GM23338 (cell line): ENCODE results near the gene LRP11. TPM values are rescaled to one million over a fixed set of nuclear protein-coding genes. Genes with fewer than 3 reads are reported as not detected.

Experiments
- ATAC-seq: fragments of 200-7000 bp; cut with Tn5 transposase; 3 replicates; pipeline ENCODE4 v1.9.1; 2020
- DNase-seq: peaks from one replicate; pipeline ENCODE4 v3.0.0-alpha.2; 2015; ENCODE audit warnings: low spot score
- H2AFZ ChIP-seq: fragments of 200-600 bp; sonication (generic); 2 replicates; pipeline ENCODE4 v1.8.0; 2016; ENCODE audit warnings: antibody characterized with exemption, mild to moderate bottlenecking, moderate library complexity
- H3F3A ChIP-seq: fragments of 200-600 bp; sonication (generic); replicated peaks from 2 replicates; pipeline ENCODE4 v1.8.0; 2017; ENCODE audit warnings: antibody characterized with exemption, mixed run types, low read depth
- H3K27ac ChIP-seq: fragments of 200-600 bp; sonication (generic); 2 replicates; pipeline ENCODE4 v1.6.1; 2016; ENCODE audit warnings: low read depth
- H3K27me3 ChIP-seq: fragments of 200-600 bp; sonication (generic); 2 replicates; pipeline ENCODE4 v1.8.0; 2016; ENCODE audit warnings: mild to moderate bottlenecking, mixed run types, moderate library complexity; ENCODE audit not compliant: insufficient read depth
- H3K36me3 ChIP-seq: fragments of 200-600 bp; sonication (generic); 2 replicates; pipeline ENCODE4 v1.8.0; 2016; ENCODE audit warnings: mild to moderate bottlenecking; ENCODE audit not compliant: insufficient read depth
- H3K4me1 ChIP-seq: fragments of 200-600 bp; sonication (generic); 2 replicates; pipeline ENCODE4 v1.8.0; 2016; ENCODE audit warnings: mild to moderate bottlenecking, moderate library complexity; ENCODE audit not compliant: insufficient read depth
- H3K4me2 ChIP-seq: fragments of 200-600 bp; sonication (generic); 2 replicates; pipeline ENCODE4 v1.7.1; 2017; ENCODE audit warnings: mixed run types
- H3K4me3 ChIP-seq: fragments of 200-600 bp; sonication (generic); 2 replicates; pipeline ENCODE4 v1.6.1; 2016; ENCODE audit warnings: mixed run types
- H3K79me2 ChIP-seq: fragments of 200-600 bp; sonication (generic); replicated peaks from 2 replicates; pipeline ENCODE4 v1.8.0; 2017; ENCODE audit warnings: mild to moderate bottlenecking; ENCODE audit not compliant: insufficient read depth
- H3K9me2 ChIP-seq: fragments of 200-600 bp; sonication (generic); 2 replicates; pipeline ENCODE4 v1.8.0; 2017; ENCODE audit not compliant: insufficient read depth
- H4K20me1 ChIP-seq: fragments of 200-600 bp; sonication (generic); replicated peaks from 2 replicates; pipeline ENCODE4 v1.8.0; 2017; ENCODE audit warnings: mild to moderate bottlenecking; ENCODE audit not compliant: insufficient read depth
- H3K27ac Mint-ChIP-seq: 2 replicates; pipeline ENCODE4 v1.8.0; 2020; ENCODE audit warnings: inconsistent platforms, mild to moderate bottlenecking, moderate library complexity, mixed read lengths
- H3K27me3 Mint-ChIP-seq: 3 replicates; pipeline ENCODE4 v1.8.0; 2022; ENCODE audit warnings: low read depth, mild to moderate bottlenecking, moderate library complexity, mixed read lengths, inconsistent platforms; ENCODE audit not compliant: insufficient read depth, poor library complexity
- H3K36me3 Mint-ChIP-seq: 3 replicates; pipeline ENCODE4 v1.8.0; 2021; ENCODE audit warnings: low read depth, mild to moderate bottlenecking, inconsistent platforms, moderate library complexity, mixed read lengths
- H3K4me1 Mint-ChIP-seq: 3 replicates; pipeline ENCODE4 v1.8.0; 2020; ENCODE audit warnings: mild to moderate bottlenecking, inconsistent platforms, mixed read lengths
- H3K4me3 Mint-ChIP-seq: 3 replicates; pipeline ENCODE4 v1.8.0; 2021; ENCODE audit warnings: moderate library complexity, mild to moderate bottlenecking, inconsistent platforms, mixed read lengths
- H3K9me3 Mint-ChIP-seq: 3 replicates; pipeline ENCODE4 v1.8.0; 2020; ENCODE audit warnings: moderate library complexity, mild to moderate bottlenecking, inconsistent platforms, mixed read lengths
- EZH2 ChIP-seq: fragments of 200-600 bp; sonication (generic); IDR thresholded peaks from one replicate; pipeline ENCODE4 v1.8.0; 2017; ENCODE audit warnings: antibody characterized with exemption, mild to moderate bottlenecking, low read depth; ENCODE audit not compliant: unreplicated experiment
- JUNB ChIP-seq: IDR thresholded peaks from one replicate; pipeline ENCODE4 v1.6.1; 2016; ENCODE audit warnings: antibody characterized with exemption; ENCODE audit not compliant: unreplicated experiment
- POLR2AphosphoS5 ChIP-seq: IDR thresholded peaks from 2 replicates; pipeline ENCODE4 v1.6.1; 2016; ENCODE audit warnings: antibody characterized with exemption, low read depth
- ZNF114 ChIP-seq: fragments of 250-450 bp; sonication (Bioruptor Pico); IDR thresholded peaks from 2 replicates; pipeline ENCODE4 v1.5.0; 2020; ENCODE audit warnings: mild to moderate bottlenecking, moderate library complexity
- ZNF331 ChIP-seq: fragments of 250-450 bp; sonication (Bioruptor Pico); IDR thresholded peaks from 2 replicates; pipeline ENCODE4 v1.5.0; 2020; ENCODE audit warnings: low read depth, mild to moderate bottlenecking, moderate library complexity
- polyA plus RNA-seq: library from polyadenylated mRNA; unstranded; fragments of >200 nt; fragmentation: Nextera tagmentation; extraction: Ambion mirVana; gene quantifications from 2 replicates; pipeline ENCODE4 v1.2.1, GENCODE V29; 2016
- total RNA-seq: library from RNA; depleted of rRNA; stranded (reverse); fragments of >200 nt; shearing (Covaris generic); gene quantifications from 2 replicates; pipeline ENCODE4 v1.2.3, GENCODE V29; 2014
- TF ChIP-seq, protein P1 (sequence below), 2 experiments: fragments of 200-600 bp in 1 of 2; sonication (generic) in 1 of 2; conservative IDR thresholded peaks; 2 replicates each; pipeline versions ENCODE4 v1.5.1 to v1.6.1; 2016 to 2017; ENCODE audit warnings: antibody characterized with exemption in 2 of 2, low read depth in 2 of 2, mild to moderate bottlenecking in 2 of 2, moderate library complexity in 1 of 2
- TF ChIP-seq, protein P2 (sequence below): IDR thresholded peaks from one replicate; pipeline ENCODE4 v1.6.1; 2018; ENCODE audit warnings: antibody characterized with exemption; ENCODE audit not compliant: unreplicated experiment
- TF ChIP-seq, protein P3 (sequence below): IDR thresholded peaks from 2 replicates; pipeline ENCODE4 v1.6.1; 2016; ENCODE audit warnings: antibody characterized with exemption
- TF ChIP-seq, protein P4 (sequence below): fragments of 250-450 bp; sonication (Bioruptor Pico); IDR thresholded peaks from 2 replicates; pipeline ENCODE4 v1.5.0; 2020; ENCODE audit warnings: mild to moderate bottlenecking, moderate library complexity

Gene LRP11
- total and polyA plus RNA-seq, 2 experiments from 2014 or later = 10.8 to 37.1 TPM

DNA sequence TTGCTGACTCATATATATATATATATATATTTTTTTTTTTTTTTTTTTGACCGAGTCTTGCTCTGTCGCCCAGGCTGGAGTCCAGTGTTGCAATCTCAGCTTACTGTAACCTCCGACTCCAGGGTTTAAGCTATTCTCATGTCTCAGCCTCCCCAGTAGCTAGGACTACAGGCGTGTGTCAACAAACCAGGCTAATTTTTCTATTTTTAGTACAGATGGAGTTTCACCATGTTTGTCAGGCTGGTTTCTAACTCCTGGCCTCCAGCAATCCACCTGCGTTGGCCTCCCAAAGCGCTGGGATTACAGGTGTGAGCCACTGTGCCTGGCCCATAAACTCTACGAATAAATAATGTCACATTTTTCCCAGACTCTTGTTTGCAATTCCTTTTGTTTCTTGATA, 4.8 kb downstream of the LRP11 start (continued):
- TF ChIP-seq, protein P1, sequence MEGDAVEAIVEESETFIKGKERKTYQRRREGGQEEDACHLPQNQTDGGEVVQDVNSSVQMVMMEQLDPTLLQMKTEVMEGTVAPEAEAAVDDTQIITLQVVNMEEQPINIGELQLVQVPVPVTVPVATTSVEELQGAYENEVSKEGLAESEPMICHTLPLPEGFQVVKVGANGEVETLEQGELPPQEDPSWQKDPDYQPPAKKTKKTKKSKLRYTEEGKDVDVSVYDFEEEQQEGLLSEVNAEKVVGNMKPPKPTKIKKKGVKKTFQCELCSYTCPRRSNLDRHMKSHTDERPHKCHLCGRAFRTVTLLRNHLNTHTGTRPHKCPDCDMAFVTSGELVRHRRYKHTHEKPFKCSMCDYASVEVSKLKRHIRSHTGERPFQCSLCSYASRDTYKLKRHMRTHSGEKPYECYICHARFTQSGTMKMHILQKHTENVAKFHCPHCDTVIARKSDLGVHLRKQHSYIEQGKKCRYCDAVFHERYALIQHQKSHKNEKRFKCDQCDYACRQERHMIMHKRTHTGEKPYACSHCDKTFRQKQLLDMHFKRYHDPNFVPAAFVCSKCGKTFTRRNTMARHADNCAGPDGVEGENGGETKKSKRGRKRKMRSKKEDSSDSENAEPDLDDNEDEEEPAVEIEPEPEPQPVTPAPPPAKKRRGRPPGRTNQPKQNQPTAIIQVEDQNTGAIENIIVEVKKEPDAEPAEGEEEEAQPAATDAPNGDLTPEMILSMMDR (conservative IDR thresholded peaks at IDR 0.05; ENCODE audit: low read depth in 2 of 2) = no peak
- TF ChIP-seq, protein P2, sequence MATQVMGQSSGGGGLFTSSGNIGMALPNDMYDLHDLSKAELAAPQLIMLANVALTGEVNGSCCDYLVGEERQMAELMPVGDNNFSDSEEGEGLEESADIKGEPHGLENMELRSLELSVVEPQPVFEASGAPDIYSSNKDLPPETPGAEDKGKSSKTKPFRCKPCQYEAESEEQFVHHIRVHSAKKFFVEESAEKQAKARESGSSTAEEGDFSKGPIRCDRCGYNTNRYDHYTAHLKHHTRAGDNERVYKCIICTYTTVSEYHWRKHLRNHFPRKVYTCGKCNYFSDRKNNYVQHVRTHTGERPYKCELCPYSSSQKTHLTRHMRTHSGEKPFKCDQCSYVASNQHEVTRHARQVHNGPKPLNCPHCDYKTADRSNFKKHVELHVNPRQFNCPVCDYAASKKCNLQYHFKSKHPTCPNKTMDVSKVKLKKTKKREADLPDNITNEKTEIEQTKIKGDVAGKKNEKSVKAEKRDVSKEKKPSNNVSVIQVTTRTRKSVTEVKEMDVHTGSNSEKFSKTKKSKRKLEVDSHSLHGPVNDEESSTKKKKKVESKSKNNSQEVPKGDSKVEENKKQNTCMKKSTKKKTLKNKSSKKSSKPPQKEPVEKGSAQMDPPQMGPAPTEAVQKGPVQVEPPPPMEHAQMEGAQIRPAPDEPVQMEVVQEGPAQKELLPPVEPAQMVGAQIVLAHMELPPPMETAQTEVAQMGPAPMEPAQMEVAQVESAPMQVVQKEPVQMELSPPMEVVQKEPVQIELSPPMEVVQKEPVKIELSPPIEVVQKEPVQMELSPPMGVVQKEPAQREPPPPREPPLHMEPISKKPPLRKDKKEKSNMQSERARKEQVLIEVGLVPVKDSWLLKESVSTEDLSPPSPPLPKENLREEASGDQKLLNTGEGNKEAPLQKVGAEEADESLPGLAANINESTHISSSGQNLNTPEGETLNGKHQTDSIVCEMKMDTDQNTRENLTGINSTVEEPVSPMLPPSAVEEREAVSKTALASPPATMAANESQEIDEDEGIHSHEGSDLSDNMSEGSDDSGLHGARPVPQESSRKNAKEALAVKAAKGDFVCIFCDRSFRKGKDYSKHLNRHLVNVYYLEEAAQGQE = no peak
- TF ChIP-seq, protein P3, sequence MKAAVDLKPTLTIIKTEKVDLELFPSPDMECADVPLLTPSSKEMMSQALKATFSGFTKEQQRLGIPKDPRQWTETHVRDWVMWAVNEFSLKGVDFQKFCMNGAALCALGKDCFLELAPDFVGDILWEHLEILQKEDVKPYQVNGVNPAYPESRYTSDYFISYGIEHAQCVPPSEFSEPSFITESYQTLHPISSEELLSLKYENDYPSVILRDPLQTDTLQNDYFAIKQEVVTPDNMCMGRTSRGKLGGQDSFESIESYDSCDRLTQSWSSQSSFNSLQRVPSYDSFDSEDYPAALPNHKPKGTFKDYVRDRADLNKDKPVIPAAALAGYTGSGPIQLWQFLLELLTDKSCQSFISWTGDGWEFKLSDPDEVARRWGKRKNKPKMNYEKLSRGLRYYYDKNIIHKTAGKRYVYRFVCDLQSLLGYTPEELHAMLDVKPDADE = no peak
- TF ChIP-seq JUNB (no peak), POLR2AphosphoS5 (no peak), ZNF114 (no peak)

DNA sequence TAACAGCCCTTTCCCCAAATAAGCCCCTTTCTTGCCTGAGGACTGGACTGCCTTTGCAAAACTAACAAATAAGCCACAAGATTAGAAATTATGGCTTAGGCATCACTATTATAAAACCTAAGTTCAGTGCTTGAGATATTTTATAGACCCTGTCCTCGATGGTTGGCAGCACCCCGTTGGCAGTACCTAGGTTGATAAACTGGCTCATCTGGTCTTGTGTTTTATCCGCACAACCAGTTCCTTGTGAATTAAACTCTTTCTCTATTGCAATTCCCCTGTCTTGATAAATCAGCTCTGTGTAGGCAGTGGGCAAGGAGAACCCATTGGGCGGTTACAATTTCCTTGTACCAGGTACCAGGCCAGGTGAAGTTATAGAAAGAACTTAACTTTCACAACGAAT, 6.6 kb downstream of the LRP11 start:
- Mint-ChIP-seq H3K27me3 (peaks cover 12% of the 10 kb centered on the region), H3K4me1 (peaks cover 57% of the 10 kb centered on the region), H3K27ac (no peak overlapping the region), H3K36me3 (no peaks in the 10 kb centered on the region), H3K9me3 (no peaks in the 10 kb centered on the region), H3K4me3 (no peak overlapping the region)
- Histone ChIP-seq H3K27me3 (peaks cover 11% of the 10 kb centered on the region), H3K9me2 (no peaks in the 10 kb centered on the region), H2AFZ (no peak overlapping the region), H4K20me1 (peaks cover 14% of the 10 kb centered on the region; the same call in 1 of the 2 replicates), H3K4me3 (no peak overlapping the region), H3K36me3 (no peaks in the 10 kb centered on the region), H3K79me2 (peaks cover 19% of the 10 kb centered on the region), H3F3A (no peaks in the 10 kb centered on the region), H3K27ac (no peak overlapping the region), H3K4me1 (peaks cover 30% of the 10 kb centered on the region), H3K4me2 (no peak overlapping the region)
- DNase-seq (no peak), ATAC-seq (no peak)
- TF ChIP-seq, protein P3 = no peak
- TF ChIP-seq, protein P4, sequence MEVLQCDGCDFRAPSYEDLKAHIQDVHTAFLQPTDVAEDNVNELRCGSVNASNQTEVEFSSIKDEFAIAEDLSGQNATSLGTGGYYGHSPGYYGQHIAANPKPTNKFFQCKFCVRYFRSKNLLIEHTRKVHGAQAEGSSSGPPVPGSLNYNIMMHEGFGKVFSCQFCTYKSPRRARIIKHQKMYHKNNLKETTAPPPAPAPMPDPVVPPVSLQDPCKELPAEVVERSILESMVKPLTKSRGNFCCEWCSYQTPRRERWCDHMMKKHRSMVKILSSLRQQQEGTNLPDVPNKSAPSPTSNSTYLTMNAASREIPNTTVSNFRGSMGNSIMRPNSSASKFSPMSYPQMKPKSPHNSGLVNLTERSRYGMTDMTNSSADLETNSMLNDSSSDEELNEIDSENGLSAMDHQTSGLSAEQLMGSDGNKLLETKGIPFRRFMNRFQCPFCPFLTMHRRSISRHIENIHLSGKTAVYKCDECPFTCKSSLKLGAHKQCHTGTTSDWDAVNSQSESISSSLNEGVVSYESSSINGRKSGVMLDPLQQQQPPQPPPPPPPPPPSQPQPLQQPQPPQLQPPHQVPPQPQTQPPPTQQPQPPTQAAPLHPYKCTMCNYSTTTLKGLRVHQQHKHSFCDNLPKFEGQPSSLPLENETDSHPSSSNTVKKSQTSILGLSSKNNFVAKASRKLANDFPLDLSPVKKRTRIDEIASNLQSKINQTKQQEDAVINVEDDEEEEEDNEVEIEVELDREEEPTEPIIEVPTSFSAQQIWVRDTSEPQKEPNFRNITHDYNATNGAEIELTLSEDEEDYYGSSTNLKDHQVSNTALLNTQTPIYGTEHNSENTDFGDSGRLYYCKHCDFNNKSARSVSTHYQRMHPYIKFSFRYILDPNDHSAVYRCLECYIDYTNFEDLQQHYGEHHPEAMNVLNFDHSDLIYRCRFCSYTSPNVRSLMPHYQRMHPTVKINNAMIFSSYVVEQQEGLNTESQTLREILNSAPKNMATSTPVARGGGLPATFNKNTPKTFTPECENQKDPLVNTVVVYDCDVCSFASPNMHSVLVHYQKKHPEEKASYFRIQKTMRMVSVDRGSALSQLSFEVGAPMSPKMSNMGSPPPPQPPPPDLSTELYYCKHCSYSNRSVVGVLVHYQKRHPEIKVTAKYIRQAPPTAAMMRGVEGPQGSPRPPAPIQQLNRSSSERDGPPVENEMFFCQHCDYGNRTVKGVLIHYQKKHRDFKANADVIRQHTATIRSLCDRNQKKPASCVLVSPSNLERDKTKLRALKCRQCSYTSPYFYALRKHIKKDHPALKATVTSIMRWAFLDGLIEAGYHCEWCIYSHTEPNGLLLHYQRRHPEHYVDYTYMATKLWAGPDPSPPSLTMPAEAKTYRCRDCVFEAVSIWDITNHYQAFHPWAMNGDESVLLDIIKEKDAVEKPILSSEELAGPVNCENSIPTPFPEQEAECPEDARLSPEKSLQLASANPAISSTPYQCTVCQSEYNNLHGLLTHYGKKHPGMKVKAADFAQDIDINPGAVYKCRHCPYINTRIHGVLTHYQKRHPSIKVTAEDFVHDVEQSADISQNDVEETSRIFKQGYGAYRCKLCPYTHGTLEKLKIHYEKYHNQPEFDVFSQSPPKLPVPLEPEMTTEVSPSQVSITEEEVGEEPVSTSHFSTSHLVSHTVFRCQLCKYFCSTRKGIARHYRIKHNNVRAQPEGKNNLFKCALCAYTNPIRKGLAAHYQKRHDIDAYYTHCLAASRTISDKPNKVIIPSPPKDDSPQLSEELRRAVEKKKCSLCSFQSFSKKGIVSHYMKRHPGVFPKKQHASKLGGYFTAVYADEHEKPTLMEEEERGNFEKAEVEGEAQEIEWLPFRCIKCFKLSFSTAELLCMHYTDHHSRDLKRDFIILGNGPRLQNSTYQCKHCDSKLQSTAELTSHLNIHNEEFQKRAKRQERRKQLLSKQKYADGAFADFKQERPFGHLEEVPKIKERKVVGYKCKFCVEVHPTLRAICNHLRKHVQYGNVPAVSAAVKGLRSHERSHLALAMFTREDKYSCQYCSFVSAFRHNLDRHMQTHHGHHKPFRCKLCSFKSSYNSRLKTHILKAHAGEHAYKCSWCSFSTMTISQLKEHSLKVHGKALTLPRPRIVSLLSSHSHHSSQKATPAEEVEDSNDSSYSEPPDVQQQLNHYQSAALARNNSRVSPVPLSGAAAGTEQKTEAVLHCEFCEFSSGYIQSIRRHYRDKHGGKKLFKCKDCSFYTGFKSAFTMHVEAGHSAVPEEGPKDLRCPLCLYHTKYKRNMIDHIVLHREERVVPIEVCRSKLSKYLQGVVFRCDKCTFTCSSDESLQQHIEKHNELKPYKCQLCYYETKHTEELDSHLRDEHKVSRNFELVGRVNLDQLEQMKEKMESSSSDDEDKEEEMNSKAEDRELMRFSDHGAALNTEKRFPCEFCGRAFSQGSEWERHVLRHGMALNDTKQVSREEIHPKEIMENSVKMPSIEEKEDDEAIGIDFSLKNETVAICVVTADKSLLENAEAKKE (CRISPR knock-in tag) = no peak
- TF ChIP-seq ZNF114 (no peak), ZNF331 (no peak), JUNB (no peak), EZH2 (no peak)
